SK-N-MC (cell line): ENCODE results near the gene HOXB5.

Source experiments
- DNase-seq: peaks from one replicate; pipeline ENCODE4 v3.0.0-alpha.2; 2011; ENCODE audit warnings: low read depth, low spot score
- H3K27ac ChIP-seq: fragments of 200-600 bp; sonication (generic); 2 replicates; pipeline ENCODE4 v1.5.1; 2016; ENCODE audit warnings: mixed run types
- H3K36me3 ChIP-seq: fragments of 200-600 bp; sonication (generic); 2 replicates; pipeline ENCODE4 v1.6.1; 2017; ENCODE audit warnings: antibody characterized with exemption, low read length, mixed read lengths; ENCODE audit not compliant: insufficient read depth
- H3K4me3 ChIP-seq: fragments of 200-600 bp; sonication (generic); 2 replicates; pipeline ENCODE4 v1.5.1; 2016
- H3K9ac ChIP-seq: fragments of 200-600 bp; sonication (generic); 2 replicates; pipeline ENCODE4 v1.8.0; 2017; ENCODE audit warnings: mixed run types, mixed read lengths; ENCODE audit not compliant: insufficient read length
- H3K9me3 ChIP-seq: fragments of 200-600 bp; sonication (generic); 2 replicates; pipeline ENCODE4 v1.6.1; 2017; ENCODE audit warnings: low read depth, mild to moderate bottlenecking, antibody characterized with exemption, low read length, moderate library complexity, mixed read lengths
- EZH2 ChIP-seq: fragments of 200-600 bp; sonication (generic); IDR thresholded peaks from one replicate; pipeline ENCODE4 v1.6.1; 2017; ENCODE audit warnings: antibody characterized with exemption
- FOXP2 ChIP-seq: optimal IDR thresholded peaks from 2 replicates; pipeline ENCODE3; 2011; ENCODE audit warnings: mild to moderate bottlenecking, moderate library complexity; ENCODE audit not compliant: insufficient read depth; ENCODE audit errors: extremely low read length, control extremely low read depth
- POLR2AphosphoS5 ChIP-seq: IDR thresholded peaks from 2 replicates; pipeline ENCODE4 v1.6.1; 2012; ENCODE audit warnings: mild to moderate bottlenecking, low read depth, low read length, borderline replicate concordance

HOXB5 gene

GRCh38 chr17:48550502-48551213, 42.9 kb downstream of the HOXB5 start:
- DNase-seq, result no peak
- no peak for TF ChIP-seq FOXP2
- TF ChIP-seq EZH2, result no peak
- no peak for TF ChIP-seq POLR2AphosphoS5
- no peak overlapping the region for H3K9ac ChIP-seq
- no peaks in the 10 kb centered on the region for H3K9me3 ChIP-seq
- H3K4me3 ChIP-seq, result no peak overlapping the region
- no peak overlapping the region for H3K27ac ChIP-seq
- peaks cover 17% of the 10 kb centered on the region; the same call in 1 of the 2 replicates for H3K36me3 ChIP-seq

GRCh38 chr17:48549914-48550501, 43.6 kb downstream of the HOXB5 start:
- H3K36me3 ChIP-seq, result peaks cover 17% of the 10 kb centered on the region; the same call in 1 of the 2 replicates
- no peaks in the 10 kb centered on the region for H3K9me3 ChIP-seq
- no peak for DNase-seq
- no peak overlapping the region for H3K4me3 ChIP-seq
- no peak overlapping the region for H3K27ac ChIP-seq
- H3K9ac ChIP-seq, result no peak overlapping the region
- TF ChIP-seq POLR2AphosphoS5 (no peak), FOXP2 (no peak), EZH2 (no peak)

GRCh38 chr17:48549281-48549630, 44.3 kb downstream of the HOXB5 start:
- Histone ChIP-seq H3K36me3 (peaks cover 17% of the 10 kb centered on the region; the same call in 1 of the 2 replicates), H3K27ac (no peak overlapping the region), H3K9me3 (no peaks in the 10 kb centered on the region), H3K9ac (no peak overlapping the region), H3K4me3 (no peak overlapping the region)
- no peak for TF ChIP-seq EZH2
- no peak for DNase-seq

DNA sequence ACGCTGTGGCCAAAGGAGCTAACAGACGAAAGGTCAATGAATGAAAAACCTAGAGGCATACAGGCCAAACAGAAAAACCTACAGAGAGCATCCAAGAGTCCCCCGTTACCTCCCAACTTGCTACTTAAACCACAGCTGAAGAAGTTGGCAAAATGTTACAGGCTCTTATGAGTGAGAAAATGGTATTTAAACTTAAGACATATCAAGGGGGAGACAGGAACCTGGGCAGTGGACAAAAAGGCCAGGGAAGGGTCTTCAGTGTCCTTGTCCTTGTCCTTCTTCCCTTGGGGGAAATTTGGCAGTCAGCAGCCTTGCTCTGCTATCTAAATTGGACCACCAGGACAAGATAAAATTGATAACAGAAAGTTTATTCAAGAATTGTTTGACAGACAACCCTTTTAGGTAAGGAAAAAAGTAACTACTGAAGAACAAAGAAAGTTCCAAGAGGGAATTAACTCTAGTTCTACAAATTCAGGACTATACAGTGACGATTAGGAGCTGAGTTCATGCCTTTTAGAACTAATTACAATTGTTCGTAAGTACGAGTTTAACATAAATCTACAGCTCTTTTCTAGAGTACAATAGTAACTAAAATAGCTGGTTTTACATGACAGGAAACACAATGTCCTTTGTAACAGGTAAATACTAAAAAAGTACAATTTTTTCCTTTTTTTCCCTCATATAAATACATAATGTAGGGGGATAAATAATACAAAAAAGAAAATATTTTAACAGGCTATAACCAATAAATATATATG, 44.9 kb downstream of the HOXB5 start:
- DNase-seq, result no peak
- TF ChIP-seq EZH2 (no peak), FOXP2 (no peak), POLR2AphosphoS5 (no peak)
- H3K9me3 ChIP-seq, result no peaks in the 10 kb centered on the region
- peaks cover 17% of the 10 kb centered on the region; the same call in 1 of the 2 replicates for H3K36me3 ChIP-seq
- H3K4me3 ChIP-seq, result no peak overlapping the region
- no peak overlapping the region for H3K9ac ChIP-seq
- peak overlapping the region; percentile 95 for H3K27ac ChIP-seq

DNA sequence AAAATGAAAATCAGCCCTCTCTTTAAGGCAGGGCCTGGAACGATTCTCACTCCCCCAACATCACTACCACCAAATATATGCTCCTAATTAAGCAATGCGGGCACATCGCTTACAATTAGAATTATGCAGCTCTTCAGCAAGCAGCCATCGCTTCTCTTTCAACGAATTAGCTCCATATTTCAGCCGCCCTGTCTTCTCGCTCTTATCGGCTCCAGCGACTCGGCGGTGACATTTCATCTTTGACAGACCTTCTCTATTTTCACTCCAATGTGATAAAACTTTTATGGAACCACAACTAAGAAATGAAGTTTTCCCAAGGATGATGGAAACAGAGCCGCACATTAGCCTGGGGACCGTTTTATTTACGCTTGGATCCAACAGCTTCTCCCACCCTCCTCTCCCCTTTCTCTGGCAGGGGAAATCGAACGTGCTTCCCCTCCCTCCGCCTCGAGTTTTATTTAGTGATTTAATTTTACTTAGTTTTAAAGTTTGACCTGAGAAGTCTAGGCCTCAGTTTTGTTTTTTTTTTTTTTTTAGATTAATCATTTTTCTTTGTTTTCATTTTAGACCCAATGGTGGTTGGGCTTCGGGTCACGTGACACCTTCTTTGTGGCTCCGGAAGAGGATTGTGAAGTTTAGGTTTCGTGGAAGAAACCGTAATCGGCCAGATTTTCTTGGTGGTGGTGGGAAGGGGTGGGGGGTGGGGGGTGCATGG, 45.6 kb downstream of the HOXB5 start:
- peak overlapping the region; percentile 95 for H3K27ac ChIP-seq
- peak overlapping the region; percentile 71 for H3K4me3 ChIP-seq
- H3K9ac ChIP-seq, result peak overlapping the region; percentile 30
- no peaks in the 10 kb centered on the region for H3K9me3 ChIP-seq
- DNase-seq, result no peak
- peaks cover 17% of the 10 kb centered on the region; the same call in 1 of the 2 replicates for H3K36me3 ChIP-seq
- TF ChIP-seq FOXP2, result no peak
- TF ChIP-seq POLR2AphosphoS5, result no peak
- no peak for TF ChIP-seq EZH2

GRCh38 chr17:48546924-48547807, 46.4 kb downstream of the HOXB5 start:
- DNase-seq, result peak; percentile 34
- Histone ChIP-seq H3K9me3 (no peaks in the 10 kb centered on the region), H3K9ac (peak overlapping the region; percentile 30), H3K36me3 (peaks cover 17% of the 10 kb centered on the region; the same call in 1 of the 2 replicates), H3K4me3 (peak overlapping the region; percentile 71), H3K27ac (peak overlapping the region; percentile 95)
- TF ChIP-seq POLR2AphosphoS5 (peak; percentile 46; the same call in 1 of the 2 replicates), EZH2 (no peak)

GRCh38 chr17:48546137-48546923, 47.2 kb downstream of the HOXB5 start:
- peaks cover 10% of the 10 kb centered on the region; the same call in 1 of the 2 replicates for H3K36me3 ChIP-seq
- H3K9me3 ChIP-seq, result no peaks in the 10 kb centered on the region
- H3K9ac ChIP-seq, result no peak overlapping the region
- peak overlapping the region; percentile 95 for H3K27ac ChIP-seq
- peak overlapping the region; percentile 71 for H3K4me3 ChIP-seq
- no peak for DNase-seq
- TF ChIP-seq POLR2AphosphoS5, result no peak
- no peak for TF ChIP-seq EZH2
- TF ChIP-seq FOXP2, result no peak
